Activated CD8-positive, alpha-beta memory T cell treated with anti-CD3 and anti-CD28 coated beads, Interleukin-2, amount 10 ng/mL, durations not matched to agents 7 days and 5 days (primary cell): Measurements from ENCODE around the gene CACNA1B. TPM values are rescaled to one million over a fixed set of nuclear protein-coding genes. Genes with fewer than 3 reads are reported as not detected.
"Not testable (repeated sequence)": the region's sequence is repeated elsewhere in the genome, so short reads cannot be mapped to it uniquely, and the experiment has no call there.

Source experiments
- ATAC-seq: fragments of 150-1000 bp; cut with Tn5 transposase; one replicate; pipeline ENCODE4 v1.10.0; 2021; ENCODE audit warnings: moderate library complexity
- CTCF ChIA-PET: fragments of 350-600 bp; sonication (Branson Sonifier 250); formaldehyde crosslinking; loops from one replicate; lab custom pipeline; 2021; ENCODE audit warnings: antibody characterized with exemption; lab: Charles Lee
- DNase-seq: peaks from one replicate; pipeline ENCODE4 v3.0.0-alpha.2; 2020
- H3K27ac Mint-ChIP-seq: one replicate; pipeline ENCODE4 v1.8.0; 2021; ENCODE audit warnings: mild to moderate bottlenecking, mixed read lengths
- H3K27me3 Mint-ChIP-seq: one replicate; pipeline ENCODE4 v1.8.0; 2021; ENCODE audit warnings: mixed read lengths
- H3K36me3 Mint-ChIP-seq: one replicate; pipeline ENCODE4 v1.8.0; 2021; ENCODE audit warnings: mild to moderate bottlenecking, mixed read lengths
- H3K4me1 Mint-ChIP-seq: one replicate; pipeline ENCODE4 v1.8.0; 2021; ENCODE audit warnings: mixed read lengths
- H3K4me3 Mint-ChIP-seq: one replicate; pipeline ENCODE4 v1.8.0; 2021; ENCODE audit warnings: mild to moderate bottlenecking, moderate library complexity, mixed read lengths
- H3K9me3 Mint-ChIP-seq: one replicate; pipeline ENCODE4 v1.8.0; 2022; ENCODE audit warnings: low read depth, mixed read lengths
- total RNA-seq, 2 experiments: library from RNA; stranded (reverse); gene quantifications; one replicate each; pipeline ENCODE4 v1.2.3, GENCODE V29; 2021

CACNA1B gene
- total RNA-seq, 2 experiments from 2014 or later: not detected

DNA sequence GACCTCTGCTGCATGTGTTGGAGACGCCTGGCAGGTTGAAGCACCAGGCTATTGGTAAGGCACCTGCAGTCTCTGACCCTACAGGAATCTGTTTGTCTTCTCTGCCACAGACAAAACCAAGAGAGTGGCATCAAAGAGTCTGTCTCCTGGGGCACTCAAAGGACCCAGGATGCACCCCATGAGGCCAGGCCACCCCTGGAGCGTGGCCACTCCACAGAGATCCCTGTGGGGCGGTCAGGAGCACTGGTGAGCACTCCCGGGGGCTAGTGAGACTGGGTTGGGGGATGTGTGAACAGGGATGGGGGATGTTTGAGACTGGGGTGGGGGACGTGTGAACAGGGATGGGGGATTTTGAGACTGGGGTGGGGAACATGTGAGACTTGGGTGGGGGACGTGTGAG is 240.3 kb downstream of the CACNA1B start:
- Mint-ChIP-seq H3K27ac (no peak overlapping the region), H3K4me3 (no peak overlapping the region), H3K36me3 (no peaks in the 10 kb centered on the region), H3K4me1 (no peaks in the 10 kb centered on the region), H3K9me3 (no peaks in the 10 kb centered on the region), H3K27me3 (no peaks in the 10 kb centered on the region)
- no peak for ATAC-seq
- CTCF ChIA-PET: no interaction called here
- DNase-seq: no peak

DNA sequence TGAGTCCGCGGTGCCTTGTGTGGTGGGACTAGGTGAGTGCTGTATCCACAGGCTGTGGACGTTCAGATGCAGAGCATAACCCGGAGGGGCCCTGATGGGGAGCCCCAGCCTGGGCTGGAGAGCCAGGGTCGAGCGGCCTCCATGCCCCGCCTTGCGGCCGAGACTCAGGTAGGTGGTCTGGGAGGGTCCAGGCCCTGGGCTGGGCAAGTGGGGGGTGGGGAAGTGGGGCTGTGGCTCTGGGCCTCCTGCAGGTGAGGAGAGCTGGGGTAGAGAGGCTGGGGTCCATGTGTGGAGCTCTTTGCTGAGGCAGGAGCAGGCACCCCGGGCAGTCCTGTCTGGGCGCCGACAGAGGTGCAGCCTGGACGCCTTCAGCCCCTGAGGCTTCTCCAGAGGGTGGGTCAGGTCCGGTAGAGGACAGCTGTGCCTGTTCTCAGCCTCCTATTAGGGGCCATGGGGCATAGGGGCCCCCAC is 241.1 kb downstream of the CACNA1B start:
- no peak for DNase-seq
- Mint-ChIP-seq H3K4me3 (no peak overlapping the region), H3K4me1 (no peaks in the 10 kb centered on the region), H3K9me3 (no peaks in the 10 kb centered on the region), H3K27me3 (no peaks in the 10 kb centered on the region), H3K36me3 (no peaks in the 10 kb centered on the region), H3K27ac (no peak overlapping the region)
- CTCF ChIA-PET: interaction anchor here (0.5 kb wide), 1 partner anchor 11 kb away, joined by 3 read pairs; no protein-coding TSS in a partner anchor
- ATAC-seq: no peak

DNA sequence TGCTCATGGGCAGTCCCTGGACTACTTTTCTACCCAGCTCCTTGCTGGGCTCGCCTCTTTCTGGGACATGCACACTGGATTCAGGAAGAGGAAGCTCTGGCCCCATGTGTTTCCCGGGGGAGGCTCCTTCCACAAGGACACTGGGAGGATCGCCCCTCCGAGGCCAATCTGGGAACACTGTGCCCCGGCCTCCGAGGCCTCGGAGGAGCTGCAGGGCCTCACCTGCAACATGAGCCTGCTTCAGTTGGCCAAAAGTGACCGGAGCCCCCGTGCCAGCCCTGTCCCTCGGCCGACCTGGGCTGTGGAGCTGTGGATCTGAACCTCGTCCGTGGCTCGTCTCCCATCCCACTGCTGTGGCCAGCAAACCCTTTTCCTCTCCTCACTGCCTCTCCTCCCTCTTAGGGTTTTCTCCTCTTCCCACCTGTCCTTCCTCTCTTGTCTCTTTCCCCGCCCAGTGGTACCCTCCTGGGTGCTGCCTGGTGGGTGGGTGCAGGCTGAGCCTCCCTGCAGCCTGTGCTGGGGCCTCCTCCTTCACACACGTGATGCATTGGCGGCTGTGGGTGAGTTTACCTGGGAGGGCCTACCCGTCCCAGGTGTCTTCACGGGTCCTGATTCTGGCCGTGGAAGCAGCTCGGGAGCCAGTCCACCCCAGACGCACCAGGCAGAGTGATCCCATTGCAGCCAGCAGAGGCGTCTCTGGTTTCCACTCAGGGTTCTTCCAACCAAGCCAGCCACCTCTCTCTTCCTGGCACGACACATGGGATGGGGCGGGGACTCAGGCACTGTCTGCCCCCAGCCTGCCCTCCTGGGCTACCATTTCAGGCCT is 241.8 kb downstream of the CACNA1B start:
- no peak overlapping the region for H3K27ac Mint-ChIP-seq

DNA sequence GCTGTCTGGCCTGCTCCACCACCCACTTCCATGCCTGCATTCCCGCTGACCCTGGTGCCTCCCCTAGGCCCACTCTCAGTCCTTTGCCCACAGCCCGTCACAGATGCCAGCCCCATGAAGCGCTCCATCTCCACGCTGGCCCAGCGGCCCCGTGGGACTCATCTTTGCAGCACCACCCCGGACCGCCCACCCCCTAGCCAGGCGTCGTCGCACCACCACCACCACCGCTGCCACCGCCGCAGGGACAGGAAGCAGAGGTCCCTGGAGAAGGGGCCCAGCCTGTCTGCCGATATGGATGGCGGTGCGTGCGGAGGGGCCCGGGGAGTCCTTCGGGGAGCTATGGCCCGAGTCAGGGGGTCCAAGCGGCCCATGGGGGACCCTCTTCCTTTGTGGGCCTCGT is 242.5 kb downstream of the CACNA1B start:
- CTCF ChIA-PET: no interaction called here

More for the DNA sequence above, 241.8 kb downstream of the CACNA1B start:
- CTCF ChIA-PET: interaction anchor here (0.5 kb wide), 1 partner anchor 12 kb away, joined by 3 read pairs; no protein-coding TSS in a partner anchor
- no peaks in the 10 kb centered on the region for H3K4me1 Mint-ChIP-seq
- H3K4me3 Mint-ChIP-seq: no peak overlapping the region
- H3K9me3 Mint-ChIP-seq: no peaks in the 10 kb centered on the region
- H3K27me3 Mint-ChIP-seq: no peaks in the 10 kb centered on the region
- ATAC-seq: no peak
- H3K36me3 Mint-ChIP-seq: no peaks in the 10 kb centered on the region
- DNase-seq: no peak

DNA sequence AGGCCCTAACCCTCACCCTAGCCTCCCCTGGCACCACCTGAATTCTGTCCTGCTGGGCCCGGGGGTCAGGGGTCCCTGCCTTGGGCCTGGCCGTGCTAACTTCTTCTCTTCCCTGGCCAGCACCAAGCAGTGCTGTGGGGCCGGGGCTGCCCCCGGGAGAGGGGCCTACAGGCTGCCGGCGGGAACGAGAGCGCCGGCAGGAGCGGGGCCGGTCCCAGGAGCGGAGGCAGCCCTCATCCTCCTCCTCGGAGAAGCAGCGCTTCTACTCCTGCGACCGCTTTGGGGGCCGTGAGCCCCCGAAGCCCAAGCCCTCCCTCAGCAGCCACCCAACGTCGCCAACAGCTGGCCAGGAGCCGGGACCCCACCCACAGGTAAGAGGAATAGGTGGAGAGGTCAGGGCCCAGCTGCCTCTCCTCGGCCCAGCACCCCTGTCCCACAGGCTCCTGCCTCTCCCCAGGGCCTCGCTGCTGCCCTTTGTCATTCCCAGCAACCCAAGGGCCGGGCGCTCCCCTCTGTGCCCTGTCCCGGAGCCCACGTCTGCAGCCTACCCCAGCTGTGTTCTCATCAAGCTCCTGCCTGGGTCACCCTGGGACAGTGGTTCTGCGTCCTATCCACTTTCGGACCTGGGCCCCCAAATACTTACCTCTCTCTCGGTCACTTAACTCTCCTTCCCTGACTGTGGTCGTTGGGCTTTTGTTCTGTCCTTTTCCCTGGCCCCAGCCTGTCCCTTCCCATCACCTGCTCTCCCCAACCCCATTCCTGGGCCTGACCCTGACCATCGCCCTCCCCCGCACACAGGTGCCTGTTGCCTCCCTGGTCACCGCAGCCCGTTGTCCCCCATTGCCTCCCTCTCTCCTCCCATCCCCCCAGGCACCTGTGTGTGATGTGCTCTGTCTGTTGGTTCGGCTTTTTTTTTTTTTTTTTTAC is 243.2 kb downstream of the CACNA1B start:
- no peak overlapping the region for H3K27ac Mint-ChIP-seq
- no peaks in the 10 kb centered on the region for H3K27me3 Mint-ChIP-seq
- no peaks in the 10 kb centered on the region for H3K36me3 Mint-ChIP-seq
- no peaks in the 10 kb centered on the region for H3K4me1 Mint-ChIP-seq
- CTCF ChIA-PET: no interaction called here
- peaks cover 3% of the 10 kb centered on the region for H3K9me3 Mint-ChIP-seq
- H3K4me3 Mint-ChIP-seq: no peak overlapping the region
- DNase-seq (no peak), ATAC-seq (no peak)

More for the DNA sequence above, 242.5 kb downstream of the CACNA1B start:
- Mint-ChIP-seq H3K27ac (no peak overlapping the region), H3K36me3 (no peaks in the 10 kb centered on the region), H3K4me1 (no peaks in the 10 kb centered on the region), H3K27me3 (no peaks in the 10 kb centered on the region), H3K9me3 (no peaks in the 10 kb centered on the region), H3K4me3 (no peak overlapping the region)
- DNase-seq: no peak
- ATAC-seq: no peak

DNA sequence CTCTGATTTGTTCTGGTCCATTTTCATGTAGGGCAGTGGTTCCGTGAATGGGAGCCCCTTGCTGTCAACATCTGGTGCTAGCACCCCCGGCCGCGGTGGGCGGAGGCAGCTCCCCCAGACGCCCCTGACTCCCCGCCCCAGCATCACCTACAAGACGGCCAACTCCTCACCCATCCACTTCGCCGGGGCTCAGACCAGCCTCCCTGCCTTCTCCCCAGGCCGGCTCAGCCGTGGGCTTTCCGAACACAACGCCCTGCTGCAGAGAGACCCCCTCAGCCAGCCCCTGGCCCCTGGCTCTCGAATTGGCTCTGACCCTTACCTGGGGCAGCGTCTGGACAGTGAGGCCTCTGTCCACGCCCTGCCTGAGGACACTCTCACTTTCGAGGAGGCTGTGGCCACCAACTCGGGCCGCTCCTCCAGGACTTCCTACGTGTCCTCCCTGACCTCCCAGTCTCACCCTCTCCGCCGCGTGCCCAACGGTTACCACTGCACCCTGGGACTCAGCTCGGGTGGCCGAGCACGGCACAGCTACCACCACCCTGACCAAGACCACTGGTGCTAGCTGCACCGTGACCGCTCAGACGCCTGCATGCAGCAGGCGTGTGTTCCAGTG is 244.0 kb downstream of the CACNA1B start:
- Mint-ChIP-seq H3K9me3 (peaks cover 3% of the 10 kb centered on the region), H3K27ac (no peak overlapping the region)

DNA sequence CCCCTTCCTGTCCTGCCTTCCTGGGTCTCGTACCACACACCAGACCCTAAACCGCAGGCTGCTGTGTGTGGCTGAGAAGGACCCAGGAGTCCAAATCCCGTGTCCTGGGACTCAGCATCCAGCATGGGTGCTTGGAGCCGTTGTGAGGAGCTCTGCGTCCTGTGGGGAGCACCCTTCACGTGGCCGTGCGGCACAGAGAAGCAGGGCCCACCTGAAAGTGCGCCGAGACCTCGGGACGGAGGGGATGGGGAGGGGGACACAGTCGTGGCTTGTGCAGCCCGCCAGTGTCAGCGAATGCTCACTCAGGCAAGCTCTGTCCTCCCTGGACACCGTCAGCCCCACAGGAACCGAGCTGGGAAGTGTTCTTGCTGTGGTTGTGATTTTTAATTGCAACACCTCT is 244.6 kb downstream of the CACNA1B start:
- no peaks in the 10 kb centered on the region for H3K4me1 Mint-ChIP-seq
- CTCF ChIA-PET: no interaction called here
- H3K36me3 Mint-ChIP-seq: no peaks in the 10 kb centered on the region
- no peaks in the 10 kb centered on the region for H3K27me3 Mint-ChIP-seq
- H3K4me3 Mint-ChIP-seq: no peak overlapping the region
- peaks cover 3% of the 10 kb centered on the region for H3K9me3 Mint-ChIP-seq
- DNase-seq: no peak
- ATAC-seq: no peak
- H3K27ac Mint-ChIP-seq: no peak overlapping the region

More for the DNA sequence above, 244.0 kb downstream of the CACNA1B start:
- Mint-ChIP-seq H3K4me1 (no peaks in the 10 kb centered on the region), H3K36me3 (no peaks in the 10 kb centered on the region), H3K4me3 (no peak overlapping the region), H3K27me3 (no peaks in the 10 kb centered on the region)
- CTCF ChIA-PET: no interaction called here
- DNase-seq (no peak), ATAC-seq (no peak)

DNA sequence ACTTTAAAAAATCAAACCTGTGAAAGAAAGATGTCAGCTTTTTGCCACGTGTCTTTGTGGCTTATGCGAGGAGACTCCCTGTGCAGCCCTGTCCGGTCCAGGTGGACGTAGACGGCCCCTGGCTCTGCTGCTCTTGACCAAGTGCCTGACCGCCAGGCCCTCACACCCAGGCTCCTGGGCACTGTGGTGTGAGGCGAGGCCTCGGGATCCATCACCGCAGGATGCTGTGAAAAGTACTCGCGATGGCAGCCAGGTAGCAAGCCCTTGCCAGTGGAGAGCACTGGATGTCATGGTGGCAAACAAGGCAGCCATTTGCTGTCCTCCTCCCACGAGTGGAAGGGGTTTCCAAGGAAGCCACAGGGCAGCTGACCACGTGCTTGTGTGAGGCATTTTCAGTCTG is 245.1 kb downstream of the CACNA1B start:
- no peaks in the 10 kb centered on the region for H3K36me3 Mint-ChIP-seq
- H3K4me3 Mint-ChIP-seq: no peak overlapping the region
- no peaks in the 10 kb centered on the region for H3K4me1 Mint-ChIP-seq
- no peak for ATAC-seq
- no peak for DNase-seq
- no peak overlapping the region for H3K27ac Mint-ChIP-seq
- CTCF ChIA-PET: no interaction called here
- H3K9me3 Mint-ChIP-seq: peaks cover 3% of the 10 kb centered on the region
- no peaks in the 10 kb centered on the region for H3K27me3 Mint-ChIP-seq

DNA sequence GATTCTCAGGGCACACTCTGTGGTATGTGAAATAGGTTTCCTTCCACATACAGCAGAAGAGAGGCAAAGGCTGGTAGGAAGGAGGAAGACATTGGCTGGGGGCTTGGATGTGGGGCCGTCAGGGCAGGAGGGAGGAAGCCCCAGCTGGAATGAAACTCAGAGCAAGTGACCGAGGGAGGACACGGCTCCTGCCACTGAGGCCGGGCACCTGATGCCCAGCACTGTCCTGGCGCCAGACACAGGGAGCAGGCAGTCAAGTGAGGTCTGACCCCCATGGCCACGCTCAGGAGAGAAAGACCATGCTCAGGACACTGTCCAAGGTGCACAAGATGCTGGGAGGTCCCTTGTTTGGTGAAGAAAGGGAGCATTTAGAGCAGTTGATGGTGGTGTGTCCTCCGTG is 245.5 kb downstream of the CACNA1B start:
- Mint-ChIP-seq H3K9me3 (peaks cover 3% of the 10 kb centered on the region), H3K27ac (no peak overlapping the region), H3K4me3 (no peak overlapping the region), H3K36me3 (no peaks in the 10 kb centered on the region), H3K27me3 (no peaks in the 10 kb centered on the region), H3K4me1 (no peaks in the 10 kb centered on the region)
- CTCF ChIA-PET: no interaction called here
- ATAC-seq (no peak), DNase-seq (no peak)

DNA sequence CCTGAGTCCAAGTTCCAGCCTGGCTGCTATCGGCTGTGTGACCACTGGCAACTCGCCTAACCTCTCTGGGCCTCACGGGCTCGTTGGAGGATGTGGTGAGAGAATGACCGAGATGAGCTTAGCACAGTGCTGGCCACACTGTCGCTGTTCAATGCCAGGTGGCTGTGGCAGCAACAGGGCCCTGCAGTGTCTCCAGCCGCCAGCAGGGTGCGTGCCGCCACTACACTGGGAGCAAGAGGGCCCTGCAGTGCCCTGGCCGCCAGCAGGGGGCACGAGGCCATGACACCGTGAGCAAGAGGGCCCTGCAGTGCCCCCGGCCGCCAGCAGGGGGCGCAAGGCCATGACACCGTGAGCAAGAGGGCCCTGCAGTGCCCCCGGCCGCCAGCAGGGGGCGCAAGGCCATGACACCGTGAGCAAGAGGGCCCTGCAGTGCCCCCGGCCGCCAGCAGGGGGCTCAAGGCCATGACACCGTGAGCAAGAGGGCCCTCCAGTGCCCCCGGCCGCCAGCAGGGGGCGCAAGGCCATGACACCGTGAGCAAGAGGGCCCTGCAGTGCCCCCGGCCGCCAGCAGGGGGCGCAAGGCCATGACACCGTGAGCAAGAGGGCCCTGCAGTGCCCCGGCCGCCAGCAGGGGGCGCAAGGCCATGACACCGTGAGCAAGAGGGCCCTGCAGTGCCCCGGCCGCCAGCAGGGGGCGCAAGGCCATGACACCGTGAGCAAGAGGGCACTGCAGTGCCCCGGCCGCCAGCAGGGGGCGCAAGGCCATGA is 248.7 kb downstream of the CACNA1B start:
- H3K9me3 Mint-ChIP-seq, H3K27me3 Mint-ChIP-seq, H3K4me3 Mint-ChIP-seq, H3K4me1 Mint-ChIP-seq, ATAC-seq, CTCF ChIA-PET, H3K27ac Mint-ChIP-seq, H3K36me3 Mint-ChIP-seq: not testable (repeated sequence)
- peak; percentile 64 for DNase-seq

DNA sequence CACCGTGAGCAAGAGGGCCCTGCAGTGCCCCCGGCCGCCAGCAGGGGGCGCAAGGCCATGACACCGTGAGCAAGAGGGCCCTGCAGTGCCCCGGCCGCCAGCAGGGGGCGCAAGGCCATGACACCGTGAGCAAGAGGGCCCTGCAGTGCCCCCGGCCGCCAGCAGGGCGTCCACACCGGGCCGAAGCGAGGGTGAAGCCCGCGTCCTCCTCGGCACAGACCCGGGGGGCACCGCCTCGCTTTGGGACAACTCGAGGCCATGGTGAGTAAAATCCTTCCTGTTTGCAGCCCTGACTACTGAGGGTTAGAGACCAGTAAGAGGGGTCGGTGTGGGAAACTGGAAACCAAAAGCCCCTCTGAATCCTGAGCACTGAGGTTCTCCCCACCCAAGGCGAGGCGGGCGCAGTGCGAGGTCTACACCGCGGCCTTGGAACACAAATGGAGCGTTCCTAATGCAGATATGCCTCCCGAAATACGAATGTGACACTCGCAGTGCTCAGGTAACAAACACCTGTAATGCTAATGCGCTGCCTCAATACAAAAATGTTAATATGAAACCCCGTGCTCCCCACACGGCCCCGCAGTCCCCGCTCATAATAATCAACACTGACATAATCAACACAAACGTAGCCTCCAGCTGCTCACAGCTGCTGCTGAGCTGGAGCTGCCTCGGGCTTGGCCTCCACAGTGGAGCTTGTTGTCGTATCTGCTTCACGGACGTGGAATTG is 249.4 kb downstream of the CACNA1B start:
- H3K9me3 Mint-ChIP-seq, H3K4me3 Mint-ChIP-seq, H3K27ac Mint-ChIP-seq, H3K36me3 Mint-ChIP-seq, H3K4me1 Mint-ChIP-seq, H3K27me3 Mint-ChIP-seq, CTCF ChIA-PET, DNase-seq: not testable (repeated sequence)
- ATAC-seq: peak; percentile 47

DNA sequence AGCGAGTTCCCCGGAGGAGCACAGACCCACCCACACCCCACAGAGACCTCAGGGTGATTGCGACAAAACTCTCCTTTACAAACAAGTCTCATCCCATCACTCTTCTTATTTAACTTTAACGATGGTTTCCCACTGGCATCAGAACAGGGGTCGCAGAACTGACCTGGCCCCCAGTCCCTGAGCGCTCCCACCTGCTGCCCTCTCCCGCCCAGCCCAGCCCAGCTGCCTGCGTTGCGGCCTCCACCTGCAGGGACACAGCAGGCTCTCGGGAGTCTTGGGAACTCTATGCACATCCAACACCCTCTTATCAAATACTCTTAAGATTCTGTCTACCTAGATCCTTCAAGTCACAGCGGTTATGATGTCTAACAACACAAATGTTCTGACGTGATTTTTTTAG is 250.4 kb downstream of the CACNA1B start:
- CTCF ChIA-PET, H3K4me3 Mint-ChIP-seq, H3K36me3 Mint-ChIP-seq, H3K27ac Mint-ChIP-seq, DNase-seq, H3K27me3 Mint-ChIP-seq, H3K9me3 Mint-ChIP-seq, H3K4me1 Mint-ChIP-seq, ATAC-seq: not testable (repeated sequence)
